GM12878 (cell line): ENCODE measurements around the gene AVEN. TPM values are rescaled to one million over a fixed set of nuclear protein-coding genes. Genes with fewer than 3 reads are reported as not detected.
"Not testable (repeated sequence)": the region's sequence is repeated elsewhere in the genome, so short reads cannot be mapped to it uniquely, and the experiment has no call there.

Source experiments
- ATAC-seq: fragments of 200-7000 bp; cut with Tn5 transposase; 3 replicates; pipeline ENCODE4 v1.9.1; 2020; ENCODE audit warnings: mild to moderate bottlenecking, moderate library complexity
- BruUV-seq: library from RNA; stranded (reverse); fragments of 400-500 nt; replicated peaks from 2 replicates; lab custom pipeline; 2021; lab: Mats Ljungman, UMichigan
- CTCF ChIA-PET: fragments of 300-600 bp; sonication (Branson Sonifier 250); formaldehyde crosslinking; extraction: SDS; loops from one replicate; lab custom pipeline; 2021; ENCODE audit warnings: inconsistent platforms; lab: Yijun Ruan, JAX
- POLR2A ChIA-PET: fragments of 350-600 bp; formaldehyde crosslinking; extraction: SDS; loops from one replicate; lab custom pipeline; 2021; ENCODE audit warnings: inconsistent platforms; lab: Charles Lee
- RAD21 ChIA-PET: fragments of 300-600 bp; sonication (Branson Sonifier 250); formaldehyde crosslinking; loops from one replicate; lab custom pipeline; 2023; ENCODE audit warnings: antibody characterized with exemption; ENCODE audit not compliant: unreplicated experiment; lab: Charles Lee
- SMC1A ChIA-PET: fragments of 300-600 bp; sonication (Branson Sonifier 250); formaldehyde crosslinking; loops from one replicate; lab custom pipeline; 2023; ENCODE audit not compliant: unreplicated experiment, uncharacterized antibody; lab: Charles Lee
- DNase-seq: peaks from one replicate; pipeline ENCODE4 v3.0.0-alpha.2; 2011; ENCODE audit warnings: low read depth, low spot score
- FAIRE-seq: peaks from 3 replicates; lab custom pipeline; 2011; peaks lifted over from hg19 to GRCh38; lab: Jason Lieb, UNC
- H2AFZ ChIP-seq: 2 replicates; pipeline ENCODE4 v1.6.0; 2011; ENCODE audit warnings: low read depth, low read length, control low read depth; ENCODE audit not compliant: control insufficient read depth
- H3K27ac ChIP-seq: 2 replicates; pipeline ENCODE4 v1.5.1; 2011; ENCODE audit warnings: control low read depth; ENCODE audit not compliant: control insufficient read depth, insufficient read depth
- H3K27me3 ChIP-seq, 2 experiments: replicated peaks in 1 of 2; 2 replicates each; pipeline versions ENCODE4 v1.6.0 to v1.6.1; 2011; ENCODE audit warnings: low read length in 1 of 2; ENCODE audit not compliant: control insufficient read depth in 2 of 2, insufficient read depth in 2 of 2
- H3K36me3 ChIP-seq, 2 experiments: 2 replicates each; pipeline ENCODE4 v1.5.1; 2011; ENCODE audit warnings: low read length in 1 of 2; ENCODE audit not compliant: control insufficient read depth in 2 of 2, insufficient read depth in 2 of 2
- H3K4me1 ChIP-seq: 2 replicates; pipeline ENCODE4 v1.6.1; 2011; ENCODE audit warnings: mild to moderate bottlenecking, low read length, moderate library complexity, mixed read lengths; ENCODE audit not compliant: control insufficient read depth, insufficient read depth
- H3K4me2 ChIP-seq: 2 replicates; pipeline ENCODE4 v1.6.0; 2011; ENCODE audit warnings: control low read depth; ENCODE audit not compliant: control insufficient read depth, insufficient read depth
- H3K4me3 ChIP-seq: fragments of 200-600 bp; sonication (generic); 2 replicates; pipeline ENCODE4 v1.5.1; 2016
- H3K79me2 ChIP-seq: 2 replicates; pipeline ENCODE4 v1.6.0; 2011; ENCODE audit warnings: low read length; ENCODE audit not compliant: control insufficient read depth, insufficient read depth
- H3K9ac ChIP-seq: 2 replicates; pipeline ENCODE4 v1.8.0; 2011; ENCODE audit warnings: low read length, control low read depth, mixed read lengths; ENCODE audit not compliant: control insufficient read depth, insufficient read depth
- H3K9me3 ChIP-seq: replicated peaks from 3 replicates; pipeline ENCODE4 v1.5.1; 2011; ENCODE audit warnings: mild to moderate bottlenecking, low read length; ENCODE audit not compliant: control insufficient read depth, insufficient read depth
- H4K20me1 ChIP-seq: 2 replicates; pipeline ENCODE4 v1.6.0; 2011; ENCODE audit not compliant: control insufficient read depth, insufficient read depth
- IKZF1 ChIP-seq: fragments of 450-650 bp; conservative IDR thresholded peaks from 2 replicates; pipeline ENCODE4 v1.6.1; 2017; ENCODE audit warnings: antibody characterized with exemption, mild to moderate bottlenecking
- WGBS: methylation state at CpG from one replicate; pipeline ENCODE4 v1.1.6; 2016; ENCODE audit warnings: low lambda C conversion rate; ENCODE audit not compliant: insufficient replicate concordance, insufficient coverage; ENCODE audit errors: missing lambda C conversion rate; 5-methylcytosine and 5-hydroxymethylcytosine counted together
- in situ Hi-C: fragments of 300-500 bp; cut with MboI; formaldehyde crosslinking; loops from 9 replicates; pipeline ENCODE4 v1.14.3; 2018; ENCODE audit warnings: mixed read lengths
- intact Hi-C: fragments of 100-400 bp; cut with micrococcal nuclease; formaldehyde crosslinking; loops from one replicate; pipeline ENCODE4 v1.14.2; 2022; ENCODE audit not compliant: unreplicated experiment
- polyA plus RNA-seq, 11 experiments: library from polyadenylated mRNA; depleted of rRNA in 4 of 11; unstranded in 6 of 11; stranded (reverse) in 5 of 11; fragments of >200 nt; fragmentation: Nextera tagmentation in 4 of 11; fragmentation: Illumina TruSeq in 1 of 11; extraction: Ambion mirVana in 4 of 11; extraction: Trizol in 1 of 11; gene quantifications; 1 replicate in 1 of 11; 2 replicates in 10 of 11; pipeline versions ENCODE4 v1.2.1 to v1.2.3, GENCODE V29; 2011 to 2016; ENCODE audit warnings: inconsistent platforms in 2 of 11, missing spikeins in 2 of 11, low read depth in 1 of 11
- total RNA-seq, 4 experiments: library from RNA; depleted of rRNA in 3 of 4; stranded (reverse); fragments of >200 nt in 3 of 4; fragmentation: Illumina TruSeq in 1 of 4; extraction: Trizol in 1 of 4; gene quantifications; 2 replicates each; pipeline versions ENCODE4 v1.2.1 to v1.2.3, GENCODE V29; 2013 to 2021
- TF ChIP-seq, protein P1 (sequence below): fragments of 450-650 bp; IDR thresholded peaks from 2 replicates; pipeline ENCODE4 v1.6.1; 2018; ENCODE audit warnings: borderline replicate concordance, mild to moderate bottlenecking; ENCODE audit not compliant: partially characterized antibody

AVEN gene
- total and polyA plus RNA-seq, 10 of the 15 experiments (the other 5 are each of a cell fraction or from before 2014, with no cell fraction given), result 1.4 to 15.1 (median 10.5) TPM

DNA sequence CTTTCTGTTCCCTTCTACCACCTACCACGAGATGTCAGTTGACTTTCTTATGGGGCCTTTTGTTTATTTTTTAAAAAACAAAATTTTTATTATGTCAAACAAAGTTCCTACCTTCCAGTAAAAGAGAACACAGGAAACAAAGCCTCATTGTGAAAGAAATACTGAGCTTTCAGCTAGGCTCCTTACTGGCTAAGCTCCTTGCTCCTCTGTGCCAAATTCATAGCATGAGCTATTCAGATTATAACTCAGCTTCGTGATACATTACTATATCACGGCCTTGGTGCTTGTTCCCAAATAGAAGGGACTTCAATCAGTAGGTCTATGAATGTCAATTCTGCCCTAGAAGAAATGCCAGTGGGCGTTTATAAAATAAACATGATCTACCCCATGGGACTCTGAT is 216.5 kb downstream of the AVEN start (continued):
- TF ChIP-seq, protein P1, sequence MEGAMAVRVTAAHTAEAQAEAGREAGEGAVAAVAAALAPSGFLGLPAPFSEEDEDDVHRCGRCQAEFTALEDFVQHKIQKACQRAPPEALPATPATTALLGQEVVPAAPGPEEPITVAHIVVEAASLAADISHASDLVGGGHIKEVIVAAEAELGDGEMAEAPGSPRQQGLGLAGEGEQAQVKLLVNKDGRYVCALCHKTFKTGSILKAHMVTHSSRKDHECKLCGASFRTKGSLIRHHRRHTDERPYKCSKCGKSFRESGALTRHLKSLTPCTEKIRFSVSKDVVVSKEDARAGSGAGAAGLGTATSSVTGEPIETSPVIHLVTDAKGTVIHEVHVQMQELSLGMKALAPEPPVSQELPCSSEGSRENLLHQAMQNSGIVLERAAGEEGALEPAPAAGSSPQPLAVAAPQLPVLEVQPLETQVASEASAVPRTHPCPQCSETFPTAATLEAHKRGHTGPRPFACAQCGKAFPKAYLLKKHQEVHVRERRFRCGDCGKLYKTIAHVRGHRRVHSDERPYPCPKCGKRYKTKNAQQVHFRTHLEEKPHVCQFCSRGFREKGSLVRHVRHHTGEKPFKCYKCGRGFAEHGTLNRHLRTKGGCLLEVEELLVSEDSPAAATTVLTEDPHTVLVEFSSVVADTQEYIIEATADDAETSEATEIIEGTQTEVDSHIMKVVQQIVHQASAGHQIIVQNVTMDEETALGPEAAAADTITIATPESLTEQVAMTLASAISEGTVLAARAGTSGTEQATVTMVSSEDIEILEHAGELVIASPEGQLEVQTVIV, result no peak
- no peak for TF ChIP-seq IKZF1

DNA sequence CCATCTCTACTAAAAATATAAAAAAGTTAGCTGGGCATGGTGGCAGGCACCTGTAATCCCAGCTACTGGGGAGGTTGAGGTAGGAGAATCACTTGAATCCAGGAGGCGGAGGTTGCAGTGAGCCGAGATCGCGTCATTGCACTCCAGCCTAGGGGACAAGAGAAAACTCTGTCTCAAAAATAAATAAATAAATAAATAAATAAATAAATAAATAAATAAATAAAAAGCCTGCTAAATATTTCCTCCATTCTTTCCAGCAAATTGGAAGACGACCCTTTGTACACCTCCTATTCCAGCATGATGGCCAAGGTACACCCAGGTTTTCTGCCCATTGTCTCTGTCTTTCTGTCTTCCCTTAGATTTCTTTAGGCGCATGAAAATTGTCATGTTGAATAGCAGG is 219.5 kb downstream of the AVEN start:
- FAIRE-seq, ATAC-seq, H3K4me1 ChIP-seq, H3K79me2 ChIP-seq, RAD21 ChIA-PET, H3K9ac ChIP-seq, H3K27me3 ChIP-seq, H3K4me2 ChIP-seq, H4K20me1 ChIP-seq, H3K36me3 ChIP-seq, H3K4me3 ChIP-seq, H2AFZ ChIP-seq, intact Hi-C loops, H3K27ac ChIP-seq, BruUV-seq, in situ Hi-C loops, SMC1A ChIA-PET, DNase-seq, H3K9me3 ChIP-seq, POLR2A ChIA-PET: not testable (repeated sequence)
- WGBS, result 82% methylated on average over 6 of the region's 6 CpGs
- CTCF ChIA-PET, result interaction anchor here (1.1 kb wide), 1 partner anchor 15 kb away, joined by 4 read pairs; no protein-coding TSS in a partner anchor

Other genes with a start within 250 kb of the AVEN start
- not detected in 2 replicates for gene CHRM5, start 70.7 kb downstream of the AVEN start, total RNA-seq (2014; rRNA removed)
- 0.04 TPM in 1 of 2 replicates, not detected in the other for gene CHRM5, start 70.7 kb downstream of the AVEN start, total RNA-seq (2014; rRNA removed; fragmentation: Illumina TruSeq; extraction: Trizol)
- not detected in 2 replicates for gene CHRM5, start 70.7 kb downstream of the AVEN start, total RNA-seq (2021)
- gene CHRM5, start 70.7 kb downstream of the AVEN start, polyA plus RNA-seq (2011; rRNA removed), result not detected in 2 replicates
- gene CHRM5, start 70.7 kb downstream of the AVEN start, polyA plus RNA-seq (2014; fragmentation: Illumina TruSeq; extraction: Trizol), result 0.01 TPM in 1 of 2 replicates, not detected in the other
- not detected for gene CHRM5, start 70.7 kb downstream of the AVEN start, polyA plus RNA-seq (2014; fragmentation: Nextera tagmentation; extraction: Ambion mirVana)
- 0.05 and 0.10 TPM in 2 replicates for gene CHRM5, start 70.7 kb downstream of the AVEN start, polyA plus RNA-seq (2014; rRNA removed)
- gene CHRM5, start 70.7 kb downstream of the AVEN start, polyA plus RNA-seq (2016; fragmentation: Nextera tagmentation; extraction: Ambion mirVana), result under 1 TPM in 1 of 2 experiments, not detected in 1; 0.03 TPM
- gene EMC7, start 62.7 kb upstream of the AVEN start, total RNA-seq (2014; rRNA removed), result 25.6 and 27.6 TPM in 2 replicates
- gene EMC7, start 62.7 kb upstream of the AVEN start, total RNA-seq (2014; rRNA removed; fragmentation: Illumina TruSeq; extraction: Trizol), result 30.5 and 31.6 TPM in 2 replicates
- 39.6 and 43.3 TPM in 2 replicates for gene EMC7, start 62.7 kb upstream of the AVEN start, total RNA-seq (2021)
- 55.5 and 67.3 TPM in 2 replicates for gene EMC7, start 62.7 kb upstream of the AVEN start, polyA plus RNA-seq (2011; rRNA removed)
- 54.3 and 57.8 TPM in 2 replicates for gene EMC7, start 62.7 kb upstream of the AVEN start, polyA plus RNA-seq (2014; fragmentation: Illumina TruSeq; extraction: Trizol)
- 10 to 100 TPM; 16.5 to 49.3 TPM for gene EMC7, start 62.7 kb upstream of the AVEN start, polyA plus RNA-seq (2014; fragmentation: Nextera tagmentation; extraction: Ambion mirVana)
- 40.7 and 44.9 TPM in 2 replicates for gene EMC7, start 62.7 kb upstream of the AVEN start, polyA plus RNA-seq (2014; rRNA removed)
- gene EMC7, start 62.7 kb upstream of the AVEN start, polyA plus RNA-seq (2016; fragmentation: Nextera tagmentation; extraction: Ambion mirVana), result 10 to 100 TPM; 88.0 to 88.9 TPM
- 3.1 TPM in 2 replicates for gene PGBD4, start 62.9 kb upstream of the AVEN start, total RNA-seq (2014; rRNA removed)
- gene PGBD4, start 62.9 kb upstream of the AVEN start, total RNA-seq (2014; rRNA removed; fragmentation: Illumina TruSeq; extraction: Trizol), result 3.3 and 3.6 TPM in 2 replicates
- 2.3 and 2.4 TPM in 2 replicates for gene PGBD4, start 62.9 kb upstream of the AVEN start, total RNA-seq (2021)
- 5.8 and 8.2 TPM in 2 replicates for gene PGBD4, start 62.9 kb upstream of the AVEN start, polyA plus RNA-seq (2011; rRNA removed)
- 3.7 and 4.7 TPM in 2 replicates for gene PGBD4, start 62.9 kb upstream of the AVEN start, polyA plus RNA-seq (2014; fragmentation: Illumina TruSeq; extraction: Trizol)
- gene PGBD4, start 62.9 kb upstream of the AVEN start, polyA plus RNA-seq (2014; fragmentation: Nextera tagmentation; extraction: Ambion mirVana), result 1 to 10 TPM; 1.2 to 1.6 TPM
- gene PGBD4, start 62.9 kb upstream of the AVEN start, polyA plus RNA-seq (2014; rRNA removed), result 2.6 and 3.7 TPM in 2 replicates
- gene PGBD4, start 62.9 kb upstream of the AVEN start, polyA plus RNA-seq (2016; fragmentation: Nextera tagmentation; extraction: Ambion mirVana), result 1 to 10 TPM; 1.5 TPM
- 28.9 and 35.2 TPM in 2 replicates for gene KATNBL1, start 170.9 kb upstream of the AVEN start, total RNA-seq (2014; rRNA removed)
- 39.4 and 39.5 TPM in 2 replicates for gene KATNBL1, start 170.9 kb upstream of the AVEN start, total RNA-seq (2014; rRNA removed; fragmentation: Illumina TruSeq; extraction: Trizol)
- 29.6 and 31.3 TPM in 2 replicates for gene KATNBL1, start 170.9 kb upstream of the AVEN start, total RNA-seq (2021)
- 42.9 and 75.6 TPM in 2 replicates for gene KATNBL1, start 170.9 kb upstream of the AVEN start, polyA plus RNA-seq (2011; rRNA removed)
- 27.2 and 37.2 TPM in 2 replicates for gene KATNBL1, start 170.9 kb upstream of the AVEN start, polyA plus RNA-seq (2014; fragmentation: Illumina TruSeq; extraction: Trizol)
- 10 to 100 TPM in 1 of 2 experiments, 1 to 10 TPM in 1; 7.8 to 11.9 TPM for gene KATNBL1, start 170.9 kb upstream of the AVEN start, polyA plus RNA-seq (2014; fragmentation: Nextera tagmentation; extraction: Ambion mirVana)
- 22.3 and 28.6 TPM in 2 replicates for gene KATNBL1, start 170.9 kb upstream of the AVEN start, polyA plus RNA-seq (2014; rRNA removed)
- 10 to 100 TPM; 54.9 to 58.8 TPM for gene KATNBL1, start 170.9 kb upstream of the AVEN start, polyA plus RNA-seq (2016; fragmentation: Nextera tagmentation; extraction: Ambion mirVana)
- 115 and 118 TPM in 2 replicates for gene EMC4, start 185.8 kb upstream of the AVEN start, total RNA-seq (2014; rRNA removed)
- gene EMC4, start 185.8 kb upstream of the AVEN start, total RNA-seq (2014; rRNA removed; fragmentation: Illumina TruSeq; extraction: Trizol), result 77.3 and 79.3 TPM in 2 replicates
- 71.9 and 76.0 TPM in 2 replicates for gene EMC4, start 185.8 kb upstream of the AVEN start, total RNA-seq (2021)
- 51.9 and 68.5 TPM in 2 replicates for gene EMC4, start 185.8 kb upstream of the AVEN start, polyA plus RNA-seq (2011; rRNA removed)
- gene EMC4, start 185.8 kb upstream of the AVEN start, polyA plus RNA-seq (2014; fragmentation: Illumina TruSeq; extraction: Trizol), result 85.6 and 93.9 TPM in 2 replicates
- gene EMC4, start 185.8 kb upstream of the AVEN start, polyA plus RNA-seq (2014; fragmentation: Nextera tagmentation; extraction: Ambion mirVana), result 10 to 100 TPM; 37.0 to 63.8 TPM
- 123 and 139 TPM in 2 replicates for gene EMC4, start 185.8 kb upstream of the AVEN start, polyA plus RNA-seq (2014; rRNA removed)
- 100 to 1,000 TPM; 157 to 169 TPM for gene EMC4, start 185.8 kb upstream of the AVEN start, polyA plus RNA-seq (2016; fragmentation: Nextera tagmentation; extraction: Ambion mirVana)